GM12891 (cell line): ENCODE measurements around the gene PRKD3.

Experiments used
- PAX5 ChIP-seq: IDR thresholded peaks from 2 replicates; pipeline ENCODE4 v1.6.1; 2011; ENCODE audit warnings: low read length, moderate library complexity, mild to moderate bottlenecking; ENCODE audit not compliant: insufficient read depth, severe bottlenecking
- POLR2A ChIP-seq: IDR thresholded peaks from 2 replicates; pipeline ENCODE4 v1.6.1; 2011; ENCODE audit warnings: low read depth, low read length, control low read depth
- POLR2AphosphoS5 ChIP-seq: IDR thresholded peaks from 2 replicates; pipeline ENCODE4 v1.6.1; 2011; ENCODE audit warnings: low read depth, low read length, control low read depth
- SPI1 ChIP-seq: IDR thresholded peaks from 2 replicates; pipeline ENCODE4 v1.6.1; 2011; ENCODE audit warnings: low read depth, low read length, control low read depth
- TAF1 ChIP-seq: IDR thresholded peaks from 2 replicates; pipeline ENCODE4 v1.6.1; 2011; ENCODE audit warnings: low read depth, low read length, control low read depth

DNA sequence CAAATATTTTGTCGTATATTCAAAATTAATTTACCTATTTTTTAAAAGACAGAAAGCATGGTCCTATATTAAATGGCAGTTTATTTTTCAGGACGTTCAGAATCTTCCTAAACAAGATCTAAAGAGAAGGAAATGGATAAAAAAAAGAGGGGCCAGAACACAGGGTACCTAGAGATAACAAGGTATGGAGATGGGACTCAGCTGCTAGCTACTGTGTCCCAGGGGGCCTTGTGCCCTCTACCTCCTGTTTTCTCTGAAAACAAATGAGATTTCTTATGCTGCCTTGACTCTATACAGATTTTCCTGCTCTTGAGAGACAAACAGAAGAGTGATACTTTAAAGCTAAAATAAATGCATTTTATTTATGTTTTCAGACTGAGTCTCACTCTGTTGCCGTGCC, 9.3 kb downstream of the PRKD3 start:
- TF ChIP-seq SPI1 (no peak), POLR2A (no peak), PAX5 (no peak), POLR2AphosphoS5 (no peak), TAF1 (no peak)
